Endothelial cell of umbilical vein (primary cell): Measurements from ENCODE around the gene RASAL2. TPM values are rescaled to one million over a fixed set of nuclear protein-coding genes. Genes with fewer than 3 reads are reported as not detected.

ENCODE experiments used
- BruUV-seq: library from RNA; stranded (reverse); fragments of 400-500 nt; replicated peaks from 2 replicates; lab custom pipeline; 2021; lab: Mats Ljungman, UMichigan
- CTCF ChIA-PET: fragments of 300-600, 350-600 bp; sonication (Branson Sonifier 250); formaldehyde crosslinking; loops from one replicate; lab custom pipeline; 2021; ENCODE audit warnings: antibody characterized with exemption, inconsistent platforms; lab: Charles Lee
- POLR2A ChIA-PET: fragments of 300-600, 350-600 bp; sonication (Branson Sonifier 250); formaldehyde crosslinking; loops from one replicate; lab custom pipeline; 2021; ENCODE audit warnings: antibody characterized with exemption, inconsistent platforms; lab: Charles Lee
- DNase-seq: peaks from one replicate; pipeline ENCODE4 v3.0.0-alpha.2; 2011; ENCODE audit warnings: low read depth, low spot score
- FAIRE-seq: peaks from 2 replicates; lab custom pipeline; 2011; peaks lifted over from hg19 to GRCh38; lab: Jason Lieb, UNC
- H2AFZ ChIP-seq: 2 replicates; pipeline ENCODE4 v1.6.0; 2012; ENCODE audit warnings: low read depth, low read length, control low read depth, inconsistent platforms
- H3K27ac ChIP-seq: 2 replicates; pipeline ENCODE4 v1.5.1; 2011; ENCODE audit warnings: low read depth, mild to moderate bottlenecking, control low read depth, low read length, moderate library complexity; ENCODE audit not compliant: insufficient read depth
- H3K27me3 ChIP-seq, 2 experiments: 2 replicates each; pipeline versions ENCODE4 v1.6.0 to v1.6.1; 2011; ENCODE audit warnings: low read length in 2 of 2, mixed read lengths in 1 of 2; ENCODE audit not compliant: control insufficient read depth in 2 of 2, insufficient read depth in 2 of 2
- H3K36me3 ChIP-seq, 2 experiments: 2 replicates in 1 of 2; 3 replicates in 1 of 2; pipeline ENCODE4 v1.5.1; 2011; ENCODE audit warnings: low read length in 2 of 2, mild to moderate bottlenecking in 1 of 2, moderate library complexity in 1 of 2; ENCODE audit not compliant: control insufficient read depth in 2 of 2, insufficient read depth in 2 of 2; ENCODE audit errors: extremely low read depth in 1 of 2
- H3K4me1 ChIP-seq: 3 replicates; pipeline ENCODE4 v1.5.1; 2011; ENCODE audit warnings: mild to moderate bottlenecking, low read length; ENCODE audit not compliant: control insufficient read depth, insufficient read depth; ENCODE audit errors: extremely low read depth
- H3K4me2 ChIP-seq: 2 replicates; pipeline ENCODE4 v1.6.1; 2011; ENCODE audit warnings: low read length, control low read depth, mixed read lengths; ENCODE audit not compliant: insufficient read depth
- H3K4me3 ChIP-seq, 3 experiments: fragments of 200-600 bp in 1 of 3; sonication (generic), shearing (Covaris generic) in 1 of 3; replicated peaks in 1 of 3; 2 replicates each; pipeline ENCODE4 v1.5.1; 2011 to 2016; ENCODE audit warnings: control low read depth in 3 of 3, low read length in 3 of 3, mild to moderate bottlenecking in 2 of 3, inconsistent platforms in 1 of 3, low read depth in 1 of 3, moderate library complexity in 1 of 3; ENCODE audit not compliant: insufficient read depth in 1 of 3
- H3K79me2 ChIP-seq: 2 replicates; pipeline ENCODE4 v1.6.0; 2012; ENCODE audit warnings: low read length, inconsistent platforms; ENCODE audit not compliant: control insufficient read depth, insufficient read depth
- H3K9ac ChIP-seq: replicated peaks from 2 replicates; pipeline ENCODE3; 2011; ENCODE audit warnings: low read length, control low read depth; ENCODE audit not compliant: insufficient read depth; ENCODE audit errors: extremely low read depth
- H3K9me1 ChIP-seq: replicated peaks from 3 replicates; pipeline ENCODE4 v1.6.0; 2011; ENCODE audit warnings: mild to moderate bottlenecking, low read length; ENCODE audit not compliant: control insufficient read depth, insufficient read depth; ENCODE audit errors: extremely low read depth
- H3K9me3 ChIP-seq: replicated peaks from 2 replicates; pipeline ENCODE4 v1.5.1; 2012; ENCODE audit warnings: low read length, inconsistent platforms; ENCODE audit not compliant: control insufficient read depth, insufficient read depth
- H4K20me1 ChIP-seq: replicated peaks from 2 replicates; pipeline ENCODE3; 2011; ENCODE audit warnings: mild to moderate bottlenecking, low read length; ENCODE audit not compliant: control insufficient read depth, insufficient read depth; ENCODE audit errors: extremely low read depth
- CTCF ChIP-seq, 2 donors: IDR thresholded peaks; 1 replicate in 1 of 2; 2 replicates in 1 of 2; pipeline ENCODE4 v1.5.1; 2011; ENCODE audit warnings: low read length in 2 of 2, mild to moderate bottlenecking in 2 of 2, moderate library complexity in 2 of 2, control low read depth in 1 of 2, inconsistent platforms in 1 of 2, low read depth in 1 of 2; ENCODE audit not compliant: insufficient read depth in 1 of 2; ENCODE audit errors: extremely low read depth in 1 of 2
- EZH2 ChIP-seq: IDR thresholded peaks from 2 replicates; pipeline ENCODE4 v1.6.1; 2012; ENCODE audit warnings: borderline replicate concordance, low read depth, mild to moderate bottlenecking, moderate library complexity, low read length, inconsistent platforms; ENCODE audit not compliant: severe bottlenecking
- FOS ChIP-seq: IDR thresholded peaks from 2 replicates; pipeline ENCODE4 v1.6.1; 2011; ENCODE audit warnings: mild to moderate bottlenecking, low read length, moderate library complexity, borderline replicate concordance; ENCODE audit not compliant: insufficient read depth
- GATA2 ChIP-seq: IDR thresholded peaks from 2 replicates; pipeline ENCODE4 v1.7.0; 2011; ENCODE audit warnings: low read depth, mild to moderate bottlenecking, moderate library complexity, mixed read lengths, low read length; ENCODE audit not compliant: insufficient read length, insufficient read depth
- JUN ChIP-seq: IDR thresholded peaks from 2 replicates; pipeline ENCODE4 v1.6.1; 2011; ENCODE audit warnings: borderline replicate concordance, low read depth; ENCODE audit not compliant: insufficient read length, insufficient read depth
- MAX ChIP-seq: IDR thresholded peaks from 2 replicates; pipeline ENCODE4 v1.6.1; 2011; ENCODE audit not compliant: insufficient read depth, insufficient read length
- MYC ChIP-seq: IDR thresholded peaks from one replicate; pipeline ENCODE4 v1.6.1; 2011; ENCODE audit warnings: mild to moderate bottlenecking, low read depth, low read length
- POLR2A ChIP-seq: IDR thresholded peaks from 2 replicates; pipeline ENCODE4 v1.6.1; 2012; ENCODE audit warnings: low read depth, mild to moderate bottlenecking, control low read depth, low read length
- POLR2AphosphoS5 ChIP-seq: IDR thresholded peaks from 2 replicates; pipeline ENCODE4 v1.6.1; 2012; ENCODE audit warnings: low read depth, mild to moderate bottlenecking, control low read depth, low read length, moderate library complexity; ENCODE audit not compliant: insufficient read depth
- dilution Hi-C: fragments of 300-500 bp; cut with MboI; formaldehyde crosslinking; loops from one replicate; pipeline ENCODE4 v1.15.0; 2019; ENCODE audit warnings: low sequenced_read_pairs; ENCODE audit not compliant: extremely low pct_ligation_motif_present
- intact Hi-C: fragments of 100-400 bp; cut with micrococcal nuclease; formaldehyde crosslinking; loops from one replicate; pipeline ENCODE4 v1.10.0; 2022
- polyA plus RNA-seq, 4 experiments: library from polyadenylated mRNA; depleted of rRNA in 3 of 4; stranded (reverse) in 3 of 4; unstranded in 1 of 4; fragments of >200 nt; gene quantifications; 2 replicates each; pipeline versions ENCODE4 v1.2.1 to v1.2.3, GENCODE V29; 2011 to 2012; ENCODE audit warnings: missing spikeins in 1 of 4
- total RNA-seq: library from RNA; stranded (reverse); gene quantifications from 2 replicates; pipeline ENCODE4 v1.2.3, GENCODE V29; 2021

RASAL2 gene
- total and polyA plus RNA-seq, 2 donors (not counting 3 experiments of a cell fraction or from before 2014, with no cell fraction given): 12.5 to 15.5 TPM

GRCh38 chr1:178284058-178284457 is 190.2 kb downstream of the RASAL2 start:
- H3K79me2 ChIP-seq: no peaks in the 10 kb centered on the region
- no peak for FAIRE-seq
- no peak overlapping the region for H3K27ac ChIP-seq
- intact Hi-C loops: loop anchor here (10.0 kb wide), 1 partner anchor 1389 kb away; no protein-coding TSS in a partner anchor
- TF ChIP-seq GATA2: no peak
- no peak for TF ChIP-seq FOS
- TF ChIP-seq CTCF (IDR thresholded peaks at IDR 0.05; ENCODE audit: extremely low read depth in 1 of 2, insufficient read depth in 1 of 2, low read depth in 1 of 2, low read length in 2 of 2): no peak
- no peak for TF ChIP-seq MYC
- TF ChIP-seq MAX: no peak
- no peaks in the 10 kb centered on the region for H3K27me3 ChIP-seq
- DNase-seq: no peak
- no peaks in the 10 kb centered on the region for H3K9me1 ChIP-seq
- H3K36me3 ChIP-seq: no peaks in the 10 kb centered on the region
- no TSS peak for BruUV-seq
- dilution Hi-C loops: no loop called here
- ChIA-PET POLR2A (no interaction called here), CTCF (interaction anchor here (0.7 to 6.9 kb wide), 5 partner anchors 16 to 336 kb away, joined by 3 to 252 read pairs (median 3); no protein-coding TSS in a partner anchor)
- H3K4me3 ChIP-seq: no peak overlapping the region
- H3K9me3 ChIP-seq: no peaks in the 10 kb centered on the region
- H3K4me1 ChIP-seq: no peaks in the 10 kb centered on the region
- H3K4me2 ChIP-seq: no peak overlapping the region
- no peak overlapping the region for H2AFZ ChIP-seq
- no peak overlapping the region for H3K9ac ChIP-seq
- H4K20me1 ChIP-seq: no peaks in the 10 kb centered on the region

- Histone ChIP-seq H3K9me3 (no peaks in the 10 kb centered on the region), H3K27me3 (no peaks in the 10 kb centered on the region), H4K20me1 (no peaks in the 10 kb centered on the region), H3K4me1 (no peaks in the 10 kb centered on the region), H3K9me1 (no peaks in the 10 kb centered on the region), H3K79me2 (no peaks in the 10 kb centered on the region), H3K4me3 (no peak overlapping the region), H2AFZ (no peak overlapping the region), H3K27ac (no peak overlapping the region), H3K4me2 (no peak overlapping the region), H3K36me3 (no peaks in the 10 kb centered on the region), H3K9ac (no peak overlapping the region)
- ChIA-PET POLR2A (no interaction called here), CTCF (no interaction called here)
- no TSS peak for BruUV-seq
- TF ChIP-seq POLR2A (no peak), MYC (no peak), FOS (no peak), EZH2 (no peak), JUN (no peak), POLR2AphosphoS5 (no peak), MAX (no peak), CTCF (IDR thresholded peaks at IDR 0.05; ENCODE audit: extremely low read depth in 1 of 2, insufficient read depth in 1 of 2, low read depth in 1 of 2, low read length in 2 of 2) (no peak), GATA2 (no peak)
- DNase-seq: no peak
- FAIRE-seq: no peak
- dilution Hi-C loops: no loop called here
- intact Hi-C loops: no loop called here
Observed at GRCh38 chr1:178291166-178291565, 197.3 kb downstream of the RASAL2 start.
